ENCODE results near the gene ADD3. TPM values are rescaled to one million over a fixed set of nuclear protein-coding genes. Genes with fewer than 3 reads are reported as not detected.

Gene ADD3
- total RNA-seq, 4 donors from 2014 or later: 236 to 545 (median 314) TPM

DNA sequence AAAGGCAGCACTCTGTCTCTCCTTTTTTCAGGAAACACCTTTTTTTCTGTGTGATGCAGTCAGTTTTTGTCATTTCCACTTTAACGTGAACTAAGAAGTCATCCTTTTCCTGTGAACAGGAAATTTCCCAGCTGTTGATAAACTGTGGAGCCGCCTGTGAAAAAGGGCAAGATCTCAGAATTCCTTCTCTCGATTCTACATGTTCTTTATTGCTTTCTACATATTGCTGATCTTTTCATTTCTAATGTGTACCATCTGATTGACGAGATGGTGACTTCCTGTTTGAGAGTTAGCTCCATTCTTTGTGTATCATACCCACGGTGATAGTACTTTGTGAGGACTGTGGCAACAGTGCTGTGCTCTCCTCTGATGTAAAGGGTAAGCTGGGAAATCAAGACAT, 50.4 kb downstream of the ADD3 start:
- peaks cover 0 to 8% (median 2%) of the 10 kb centered on the region in 4 donors for H3K4me1 ChIP-seq
- no peak overlapping the region for H3K4me3 ChIP-seq
- TF ChIP-seq, protein P1, sequence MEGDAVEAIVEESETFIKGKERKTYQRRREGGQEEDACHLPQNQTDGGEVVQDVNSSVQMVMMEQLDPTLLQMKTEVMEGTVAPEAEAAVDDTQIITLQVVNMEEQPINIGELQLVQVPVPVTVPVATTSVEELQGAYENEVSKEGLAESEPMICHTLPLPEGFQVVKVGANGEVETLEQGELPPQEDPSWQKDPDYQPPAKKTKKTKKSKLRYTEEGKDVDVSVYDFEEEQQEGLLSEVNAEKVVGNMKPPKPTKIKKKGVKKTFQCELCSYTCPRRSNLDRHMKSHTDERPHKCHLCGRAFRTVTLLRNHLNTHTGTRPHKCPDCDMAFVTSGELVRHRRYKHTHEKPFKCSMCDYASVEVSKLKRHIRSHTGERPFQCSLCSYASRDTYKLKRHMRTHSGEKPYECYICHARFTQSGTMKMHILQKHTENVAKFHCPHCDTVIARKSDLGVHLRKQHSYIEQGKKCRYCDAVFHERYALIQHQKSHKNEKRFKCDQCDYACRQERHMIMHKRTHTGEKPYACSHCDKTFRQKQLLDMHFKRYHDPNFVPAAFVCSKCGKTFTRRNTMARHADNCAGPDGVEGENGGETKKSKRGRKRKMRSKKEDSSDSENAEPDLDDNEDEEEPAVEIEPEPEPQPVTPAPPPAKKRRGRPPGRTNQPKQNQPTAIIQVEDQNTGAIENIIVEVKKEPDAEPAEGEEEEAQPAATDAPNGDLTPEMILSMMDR (IDR thresholded peaks at IDR 0.05): no peak
- TF ChIP-seq POLR2A (IDR thresholded peaks at IDR 0.05): no peak

DNA sequence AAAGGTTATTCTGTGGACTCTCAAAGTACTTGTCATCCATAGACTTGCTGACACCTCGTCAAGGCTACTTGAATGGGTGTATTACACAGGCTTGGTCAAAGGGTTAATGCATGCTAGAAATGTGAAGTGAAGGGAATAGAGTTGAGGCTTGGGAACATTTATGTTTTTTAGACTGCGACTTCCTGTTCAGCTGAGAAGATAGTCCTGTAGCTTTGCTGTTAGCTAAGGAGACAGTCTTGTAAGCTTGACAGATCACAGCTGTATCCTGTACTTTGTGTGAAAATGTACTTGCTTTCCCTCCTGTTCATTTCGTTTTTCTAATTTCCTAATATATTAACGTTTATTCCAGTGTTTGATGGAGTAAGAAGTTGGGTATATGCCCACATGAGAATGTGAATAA, 52.1 kb downstream of the ADD3 start:
- Histone ChIP-seq H3K4me1 (peaks cover 0 to 8% (median 2%) of the 10 kb centered on the region in 4 donors), H3K27me3 (no peaks in the 10 kb centered on the region), H3K27ac (peak overlapping the region in 2 of 4 donors; percentile 9 to 43), H3K4me3 (no peak overlapping the region), H3K9me3 (no peaks in the 10 kb centered on the region), H3K36me3 (no peaks in the 10 kb centered on the region)
- TF ChIP-seq, protein P1 (IDR thresholded peaks at IDR 0.05): no peak
- TF ChIP-seq POLR2A (IDR thresholded peaks at IDR 0.05): no peak
- no peak for DNase-seq

More for the DNA sequence above, 50.4 kb downstream of the ADD3 start:
- Histone ChIP-seq H3K9me3 (no peaks in the 10 kb centered on the region), H3K36me3 (no peaks in the 10 kb centered on the region), H3K27ac (peak overlapping the region in 2 of 4 donors; percentile 4 to 55), H3K27me3 (no peaks in the 10 kb centered on the region)
- DNase-seq: no peak

DNA sequence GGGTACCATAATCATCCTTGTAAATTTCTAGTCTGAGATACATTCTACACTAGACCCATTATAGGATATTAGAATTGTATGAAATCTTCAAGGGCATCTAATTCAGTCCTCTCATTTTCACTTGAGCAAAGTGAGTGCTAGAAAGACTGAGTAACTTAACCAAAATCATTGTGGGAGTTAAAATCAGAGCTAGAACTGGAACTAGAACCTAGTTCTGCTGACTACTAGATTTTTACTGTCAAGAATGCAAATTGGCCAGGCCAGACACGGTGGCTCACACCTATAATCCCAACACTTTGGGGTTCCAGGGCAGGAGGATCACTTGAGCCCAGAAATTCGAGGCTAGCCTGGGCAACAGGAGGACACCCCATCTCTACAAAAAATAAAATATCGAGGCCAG, 53.9 kb downstream of the ADD3 start:
- H3K36me3 ChIP-seq: no peaks in the 10 kb centered on the region
- H3K9me3 ChIP-seq: no peaks in the 10 kb centered on the region
- no peak for TF ChIP-seq POLR2A (IDR thresholded peaks at IDR 0.05)
- TF ChIP-seq, protein P1 (IDR thresholded peaks at IDR 0.05): no peak
- peaks cover 0 to 8% (median 0%) of the 10 kb centered on the region in 4 donors for H3K4me1 ChIP-seq
- no peaks in the 10 kb centered on the region for H3K27me3 ChIP-seq
- no peak overlapping the region for H3K4me3 ChIP-seq
- H3K27ac ChIP-seq: no peak overlapping the region
- no peak for DNase-seq

DNA sequence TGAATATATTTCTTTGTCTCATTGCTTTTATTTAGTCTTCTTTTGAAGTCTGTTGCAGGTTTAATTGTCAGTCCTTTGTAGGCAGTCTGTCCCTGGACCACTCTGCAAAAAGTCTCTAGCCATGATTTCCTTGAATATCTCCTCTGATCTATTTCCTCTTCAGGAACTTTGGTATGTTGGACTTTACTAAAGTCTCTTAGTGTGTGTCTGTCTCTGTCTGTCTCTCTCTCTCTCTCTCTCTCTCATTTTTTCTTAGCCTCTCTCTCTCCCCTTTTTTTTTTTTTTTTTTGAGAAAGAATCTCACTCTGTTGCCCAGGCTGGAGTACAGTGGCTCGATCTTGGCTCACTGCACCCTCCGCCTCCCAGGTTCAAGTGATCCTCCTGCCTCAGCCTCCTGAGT, 57.5 kb downstream of the ADD3 start:
- H3K4me1 ChIP-seq: peaks cover 0 to 13% (median 3%) of the 10 kb centered on the region in 4 donors
- no peak overlapping the region for H3K27ac ChIP-seq
- H3K9me3 ChIP-seq: no peaks in the 10 kb centered on the region
- no peak for DNase-seq
- TF ChIP-seq, protein P1 (IDR thresholded peaks at IDR 0.05): no peak
- TF ChIP-seq POLR2A (IDR thresholded peaks at IDR 0.05): no peak
- H3K36me3 ChIP-seq: no peaks in the 10 kb centered on the region
- no peak overlapping the region for H3K4me3 ChIP-seq
- no peaks in the 10 kb centered on the region for H3K27me3 ChIP-seq

DNA sequence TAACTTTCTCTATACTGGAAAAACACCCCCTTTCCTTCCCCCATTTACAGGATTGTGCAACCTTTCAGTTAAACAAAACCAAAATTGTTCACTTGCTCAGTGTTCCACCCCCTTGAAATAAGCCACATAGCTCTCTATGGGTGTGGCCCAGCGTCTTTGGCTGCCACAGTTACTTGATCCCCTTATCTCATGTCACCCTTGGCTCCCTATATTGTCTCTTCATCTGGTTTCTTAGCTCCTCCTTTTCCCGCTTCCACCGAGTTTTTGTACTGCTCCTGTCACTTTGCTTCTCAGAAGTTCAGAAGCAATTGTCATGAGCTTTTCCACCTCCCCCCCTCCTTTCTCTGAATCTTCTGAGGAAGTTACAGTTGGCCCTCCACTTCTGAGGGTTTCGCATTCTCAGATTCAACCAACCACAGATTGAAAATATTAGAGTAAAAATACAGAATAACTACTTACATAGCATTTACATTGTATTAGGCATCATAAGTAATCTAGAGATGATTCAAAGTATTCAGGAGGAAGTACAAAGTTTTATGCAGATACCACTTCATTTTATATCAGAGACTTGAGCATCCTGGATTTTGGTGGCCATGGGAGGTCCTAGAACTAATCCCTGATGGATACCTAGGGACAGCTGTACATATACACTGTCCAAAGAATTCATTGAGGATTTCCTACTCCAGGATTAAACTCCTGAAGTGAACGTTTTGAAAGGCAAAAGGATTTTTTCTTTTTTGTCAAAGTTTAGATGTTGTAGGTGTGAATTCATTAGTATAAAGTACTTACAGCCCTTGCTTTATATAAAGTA, 60.4 kb downstream of the ADD3 start:
- H3K27ac ChIP-seq: peak overlapping the region; percentile 42 to 63 (median 56)
- no peaks in the 10 kb centered on the region for H3K27me3 ChIP-seq
- TF ChIP-seq, protein P1 (IDR thresholded peaks at IDR 0.05): no peak
- no peak overlapping the region for H3K4me3 ChIP-seq
- no peaks in the 10 kb centered on the region for H3K36me3 ChIP-seq
- DNase-seq: no peak
- no peaks in the 10 kb centered on the region for H3K9me3 ChIP-seq
- H3K4me1 ChIP-seq: peaks cover 0 to 13% (median 3%) of the 10 kb centered on the region in 4 donors

Measured in Peyer's patch (tissue), 4 donors.